Measurements from ENCODE around the gene GATA6.

GATA6 gene

GRCh38 chr18:22169011-22169888 lies at the start of gene GATA6:
TSS of gene GATA6 (plus strand) at chr18:22169589. CDS start at chr18:22171145, 1,556 bp downstream.
- Histone ChIP-seq H3K27ac (ENCODE audit: extremely low read depth, low read depth, low read length) (peak within 1 kb of the TSS; percentile 100), H3K36me3 (ENCODE audit: control insufficient read depth in 2 of 2, insufficient read depth in 1 of 2, low read length in 2 of 2) (peaks cover 0 to 31% of the 10 kb centered on the region in 2 experiments; a peak in 1 of 3 replicates), H3K9me3 (ENCODE audit: control insufficient read depth, insufficient read depth, low read depth, low read length) (no peaks in the 10 kb centered on the region), H3K4me1 (ENCODE audit: control insufficient read depth, insufficient read depth, low read length) (peaks cover under 1% of the 10 kb centered on the region), H3K4me3 (ENCODE audit: low read depth, low read length) (peak within 1 kb of the TSS; percentile 96)
- ChIA-PET POLR2A (interaction anchor here (0.5 to 2.8 kb wide), 17 partner anchors 9 to 1161 kb away, joined by 3 to 10 read pairs (median 4); no protein-coding TSS in a partner anchor), CTCF (interaction anchor here (0.5 kb wide), 2 partner anchors 282 to 319 kb away, joined by 3 read pairs; no protein-coding TSS in a partner anchor)
- no peak for TF ChIP-seq ZNF248 (tag by site-specific recombination; IDR thresholded peaks at IDR 0.05)
- TF ChIP-seq PRDM6 (tag by site-specific recombination; IDR thresholded peaks at IDR 0.05) = peak; percentile 41
- peak; percentile 79; the same call in 1 of the 2 replicates for TF ChIP-seq ZNF777 (tag by site-specific recombination; IDR thresholded peaks at IDR 0.05; ENCODE audit: borderline replicate concordance)
- TF ChIP-seq ZNF146 (tag by site-specific recombination; IDR thresholded peaks at IDR 0.05) = 0 out of 2 replicates have a peak, but pooled peaks have one; percentile 7
- TF ChIP-seq WT1 (tag by site-specific recombination; IDR thresholded peaks at IDR 0.05) = peak; percentile 87
- no peak; the same call in 1 of the 2 replicates for TF ChIP-seq ZNF561 (tag by site-specific recombination; IDR thresholded peaks at IDR 0.05; ENCODE audit: borderline replicate concordance)
- TF ChIP-seq ZBTB1 (tag by site-specific recombination; IDR thresholded peaks at IDR 0.05) = peak; percentile 22; the same call in 1 of the 2 replicates
- no peak for TF ChIP-seq YY1 (tag by site-specific recombination; IDR thresholded peaks at IDR 0.05)
- TF ChIP-seq ZNF571 (tag by site-specific recombination; IDR thresholded peaks at IDR 0.05) = no peak
- no peak for TF ChIP-seq ZNF211 (tag by site-specific recombination; IDR thresholded peaks at IDR 0.05; ENCODE audit: low read depth)
- peak; percentile 93 for TF ChIP-seq ZIC2 (tag by site-specific recombination; IDR thresholded peaks at IDR 0.05)
- TF ChIP-seq ZNF202 (tag by site-specific recombination; IDR thresholded peaks at IDR 0.05; ENCODE audit: borderline replicate concordance) = no peak
- TF ChIP-seq ZNF768 (tag by site-specific recombination; IDR thresholded peaks at IDR 0.05) = no peak; the same call in 1 of the 2 replicates
- 0 out of 2 replicates have a peak, but pooled peaks have one; percentile 26 for TF ChIP-seq ZFP3 (tag by site-specific recombination; IDR thresholded peaks at IDR 0.05; ENCODE audit: low read depth)
- peak; percentile 90 for TF ChIP-seq ZNF449 (tag by site-specific recombination; IDR thresholded peaks at IDR 0.05)
- peak; percentile 96 for TF ChIP-seq KLF1 (tag by site-specific recombination; IDR thresholded peaks at IDR 0.05)
- peak; percentile 97 for TF ChIP-seq GLIS2 (tag by site-specific recombination; IDR thresholded peaks at IDR 0.05)
- TF ChIP-seq ZNF664 (tag by site-specific recombination; IDR thresholded peaks at IDR 0.05) = no peak
- peak; percentile 36; the same call in 1 of the 2 replicates for TF ChIP-seq ZNF549 (tag by site-specific recombination; IDR thresholded peaks at IDR 0.05)
- TF ChIP-seq ZNF24 (tag by site-specific recombination; IDR thresholded peaks at IDR 0.05) = peak; percentile 23; the same call in 1 of the 2 replicates
- no peak for TF ChIP-seq HOXC10 (CRISPR knock-in tag; IDR thresholded peaks at IDR 0.05)
- TF ChIP-seq MZF1 (tag by site-specific recombination; IDR thresholded peaks at IDR 0.05; ENCODE audit: borderline replicate concordance) = peak; percentile 76; the same call in 1 of the 2 replicates
- 0 out of 2 replicates have a peak, but pooled peaks have one; percentile 28 for TF ChIP-seq BCL6B (tag by site-specific recombination; IDR thresholded peaks at IDR 0.05)
- no peak for TF ChIP-seq ZNF37A (tag by site-specific recombination; IDR thresholded peaks at IDR 0.05)
- TF ChIP-seq ZNF654 (tag by site-specific recombination; IDR thresholded peaks at IDR 0.05; ENCODE audit: low read depth) = peak; percentile 13; the same call in 1 of the 2 replicates
- no peak for TF ChIP-seq ZNF138 (tag by site-specific recombination; IDR thresholded peaks at IDR 0.05; ENCODE audit: borderline replicate concordance)
- TF ChIP-seq BCL11A (tag by site-specific recombination; IDR thresholded peaks at IDR 0.05; ENCODE audit: low read depth) = 0 out of 2 replicates have a peak, but pooled peaks have one; percentile 65
- peak; percentile 83 for TF ChIP-seq GLIS1 (tag by site-specific recombination; IDR thresholded peaks at IDR 0.05)
- no peak for TF ChIP-seq SETDB1 (IDR thresholded peaks at IDR 0.05; ENCODE audit: insufficient read length, low read length)
- TF ChIP-seq REST (tag by site-specific recombination; IDR thresholded peaks at IDR 0.05) = 0 out of 2 replicates have a peak, but pooled peaks have one; percentile 23

Data from HEK293 (cell line).